Embryonic facial prominence (tissue), 1 donor: ENCODE data around the gene CYFIP1.

ENCODE experiments used
- DNase-seq: peaks from one replicate; pipeline ENCODE4 v3.0.0-alpha.2; 2016; ENCODE audit errors: extremely low spot score

CYFIP1 gene

DNA sequence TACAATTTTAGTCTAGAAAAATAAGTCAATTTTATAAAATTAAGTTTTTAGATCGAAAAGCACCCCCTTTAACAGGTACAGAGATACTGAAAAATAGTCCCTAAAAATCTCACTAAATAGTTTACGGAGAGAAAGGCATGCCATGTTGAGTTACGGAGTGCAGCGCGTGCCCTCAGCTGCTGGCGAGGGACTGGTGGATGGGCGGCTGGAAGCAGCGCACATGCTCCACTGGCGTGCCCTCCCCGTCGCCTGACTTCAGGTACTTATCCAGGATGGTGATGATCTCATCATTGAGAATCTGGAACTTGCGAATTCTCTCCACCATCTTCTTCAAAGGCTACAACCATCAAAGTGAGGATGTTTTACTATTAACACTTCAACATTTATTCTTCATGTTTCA is 110.3 kb downstream of the CYFIP1 start:
- DNase-seq, result no peak

DNA sequence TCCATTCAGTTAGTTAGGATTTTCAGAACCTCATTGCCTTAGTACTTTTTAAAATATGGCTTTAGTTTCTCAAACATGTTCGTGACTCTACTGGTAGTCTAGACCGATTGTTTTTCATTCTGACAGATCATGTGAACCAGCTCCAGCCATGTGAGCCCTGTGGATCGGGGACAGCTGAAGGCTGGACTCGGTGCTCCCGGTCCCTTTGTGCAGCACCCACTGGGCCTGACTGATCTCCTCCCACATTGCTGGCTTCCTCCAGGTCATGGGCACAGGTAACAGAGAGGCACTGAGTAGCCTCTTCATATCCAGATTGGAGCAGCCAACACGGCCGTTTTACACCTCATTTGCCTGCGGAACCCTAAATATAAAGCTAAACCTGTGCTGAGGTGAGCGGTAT is 111.2 kb downstream of the CYFIP1 start:
- DNase-seq, result no peak

DNA sequence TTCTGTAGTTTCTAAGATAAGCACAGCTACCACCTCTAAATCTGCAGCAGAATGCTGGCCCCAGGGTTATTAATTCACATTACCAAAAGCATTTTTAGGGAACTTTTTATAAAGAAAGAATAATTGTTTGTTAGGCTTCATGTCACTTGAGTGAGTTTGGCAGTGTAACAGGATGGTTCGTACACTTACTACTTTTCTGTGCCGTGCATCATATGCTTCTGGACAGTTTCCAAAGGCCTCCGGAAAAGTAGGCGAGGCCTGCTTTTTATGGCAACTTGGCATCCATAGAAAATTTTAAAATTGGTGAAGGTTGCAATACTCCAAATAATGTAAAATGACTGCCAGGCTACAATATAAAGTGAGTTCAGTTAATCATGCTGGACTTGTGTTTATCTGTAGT is 111.7 kb downstream of the CYFIP1 start:
- DNase-seq, result no peak

DNA sequence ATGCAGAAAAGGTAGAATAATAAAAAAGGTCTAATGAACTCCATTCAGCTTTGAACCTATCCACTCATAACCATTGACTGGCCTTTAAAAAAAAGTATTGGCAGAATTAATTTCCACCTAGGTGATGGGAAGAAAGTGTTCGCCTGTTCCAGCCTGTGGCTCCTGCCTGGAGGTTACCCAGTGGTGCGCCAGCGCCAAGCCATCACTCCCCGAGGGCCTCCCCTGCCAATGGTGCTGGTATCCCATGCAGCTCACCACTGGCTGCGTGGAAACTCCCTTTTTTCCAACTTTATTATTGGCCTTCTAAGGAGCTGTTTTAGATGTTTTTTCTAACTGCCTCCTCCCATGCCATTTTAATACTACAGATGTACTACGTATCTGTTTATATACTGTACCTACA is 112.3 kb downstream of the CYFIP1 start:
- no peak for DNase-seq

DNA sequence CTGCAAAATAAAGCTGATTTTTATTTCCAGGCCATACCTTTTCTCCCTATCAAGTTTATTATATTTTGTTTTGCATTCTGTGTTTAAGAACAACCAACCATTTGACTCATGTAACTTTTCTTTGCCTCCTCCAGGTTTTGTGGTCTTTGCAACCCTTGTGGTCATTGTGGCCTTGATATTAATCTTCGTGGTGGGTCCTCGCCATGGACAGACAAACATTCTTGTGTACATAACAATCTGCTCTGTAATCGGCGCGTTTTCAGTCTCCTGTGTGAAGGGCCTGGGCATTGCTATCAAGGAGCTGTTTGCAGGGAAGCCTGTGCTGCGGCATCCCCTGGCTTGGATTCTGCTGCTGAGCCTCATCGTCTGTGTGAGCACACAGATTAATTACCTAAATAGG is 114.1 kb downstream of the CYFIP1 start:
- no peak for DNase-seq

DNA sequence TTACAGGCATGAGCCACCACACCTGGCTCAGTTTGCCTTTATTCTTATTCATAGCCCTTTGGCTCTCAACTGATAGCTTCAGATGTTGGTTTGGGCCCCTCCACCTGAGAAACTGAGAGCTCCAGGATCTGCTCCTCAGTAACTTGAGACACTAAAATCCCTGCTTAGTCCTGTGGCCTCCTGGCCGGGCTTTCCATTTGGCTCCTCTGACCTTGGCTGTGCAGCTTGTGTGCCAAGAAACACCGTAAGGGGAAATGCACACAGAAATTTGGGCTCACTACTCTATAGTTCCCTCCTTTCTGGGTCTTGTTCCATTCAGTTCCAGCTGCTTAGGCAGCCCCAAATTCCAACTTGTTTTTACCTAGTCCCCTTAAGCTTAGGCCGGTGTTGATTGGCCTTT is 116.8 kb downstream of the CYFIP1 start:
- DNase-seq, result no peak

DNA sequence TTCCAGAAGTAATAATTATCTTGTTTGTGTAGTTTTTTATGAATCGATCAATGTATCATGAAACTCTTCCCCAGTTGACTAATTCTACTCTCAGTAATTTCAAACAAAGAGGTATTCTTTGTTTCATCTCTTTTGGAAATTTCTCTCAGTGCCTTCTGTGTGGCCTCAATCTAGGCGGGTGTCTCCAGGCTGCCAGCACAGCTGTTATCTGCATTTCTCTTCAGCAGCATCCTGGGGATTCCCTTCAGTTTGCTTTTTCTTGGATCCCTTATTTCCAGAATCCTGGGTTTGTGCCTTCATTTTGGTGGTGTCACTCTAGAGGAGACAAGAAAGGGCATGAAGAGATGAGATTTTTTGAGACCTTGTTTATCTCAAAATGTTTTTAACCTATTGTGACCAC is 119.0 kb downstream of the CYFIP1 start:
- DNase-seq, result no peak

DNA sequence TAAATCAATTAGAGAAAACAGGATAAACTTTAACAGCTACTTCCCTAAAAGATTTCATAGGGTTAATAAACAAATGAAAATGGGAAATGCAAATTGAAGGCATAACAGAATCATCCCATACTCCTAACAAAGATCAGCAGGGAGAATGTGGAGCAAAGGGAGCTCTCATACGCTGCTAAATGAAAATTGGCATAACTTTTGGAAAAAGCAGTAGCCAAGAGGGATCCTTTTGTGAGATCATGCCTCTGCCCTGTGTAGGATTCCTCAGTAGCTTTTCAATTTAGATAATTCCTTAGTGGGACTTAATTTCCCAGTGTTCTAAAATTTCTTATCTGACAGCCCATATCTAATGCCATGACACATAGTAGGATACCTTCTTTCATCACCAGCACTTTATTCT is 123.5 kb downstream of the CYFIP1 start:
- no peak for DNase-seq

DNA sequence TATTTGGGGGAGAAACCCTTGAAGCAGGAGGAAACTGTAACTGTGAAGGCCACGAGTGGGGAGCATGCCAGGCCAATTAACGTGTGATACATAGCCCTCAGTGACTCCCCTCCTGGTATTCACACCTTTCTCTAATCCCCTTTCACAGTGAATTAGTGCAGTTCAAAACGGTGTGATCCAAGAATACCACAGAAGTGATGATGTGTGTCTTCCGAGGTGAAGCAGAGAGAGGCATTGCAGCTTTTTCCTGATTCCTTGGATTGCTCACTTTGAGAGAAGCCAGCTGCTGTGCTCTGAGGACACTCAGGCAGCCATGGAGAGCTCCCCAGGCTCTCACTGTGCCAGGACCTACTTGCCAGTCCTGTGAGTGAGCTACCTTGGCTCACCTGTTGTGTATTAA is 124.4 kb downstream of the CYFIP1 start:
- no peak for DNase-seq

DNA sequence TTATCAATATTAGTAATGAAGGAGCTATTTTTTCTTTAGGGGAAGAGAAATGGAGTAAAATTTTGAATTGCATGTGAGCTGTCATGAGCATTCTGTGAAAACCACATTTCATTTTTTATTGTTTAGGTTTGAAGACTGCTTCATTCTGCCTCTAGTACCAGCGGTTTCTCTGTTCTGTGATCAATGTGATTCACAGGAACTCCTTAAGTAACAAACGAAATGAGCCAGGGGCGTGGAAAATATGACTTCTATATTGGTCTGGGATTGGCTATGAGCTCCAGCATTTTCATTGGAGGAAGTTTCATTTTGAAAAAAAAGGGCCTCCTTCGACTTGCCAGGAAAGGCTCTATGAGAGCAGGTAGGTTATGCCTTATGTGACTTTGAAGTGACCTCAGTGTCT is 128.7 kb downstream of the CYFIP1 start:
- DNase-seq, result no peak

DNA sequence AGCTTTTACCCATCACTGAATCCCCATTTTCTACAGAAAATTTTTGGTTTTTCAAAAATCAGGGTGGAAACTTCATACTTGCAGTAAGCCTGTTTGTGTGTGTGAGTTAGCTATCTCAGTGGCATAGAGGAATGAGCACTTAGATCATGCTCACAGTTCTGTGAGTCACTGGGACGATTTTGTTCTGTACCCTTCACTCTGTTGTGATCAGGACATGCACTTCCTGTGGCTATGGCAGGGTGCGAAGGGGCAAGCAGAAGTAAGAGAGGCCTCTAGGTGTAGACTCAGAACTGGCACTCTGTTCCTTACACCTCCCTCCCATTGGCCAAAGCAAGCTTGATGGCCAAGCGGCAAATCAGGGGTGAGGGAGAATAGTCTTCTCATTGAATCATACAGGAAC is 130.1 kb downstream of the CYFIP1 start:
- DNase-seq, result no peak

DNA sequence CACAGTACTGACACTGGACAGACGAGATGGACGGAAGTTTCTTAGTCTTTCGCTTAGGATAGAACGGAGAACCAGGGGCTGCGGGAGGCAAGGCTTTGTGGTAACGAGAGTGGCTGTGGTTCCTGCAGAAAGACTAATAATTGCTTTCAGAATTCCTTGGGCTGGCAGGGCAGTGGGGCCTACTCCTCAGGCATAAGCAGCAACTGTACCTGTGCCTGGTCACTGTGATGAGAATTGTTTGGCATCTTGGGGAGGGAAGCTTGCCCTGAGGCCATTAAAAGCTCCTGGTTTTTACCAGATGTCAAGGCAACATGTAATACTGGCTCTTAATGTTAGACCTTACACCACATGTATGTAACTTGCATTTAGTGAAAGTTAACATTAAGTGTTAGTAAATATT is 134.1 kb downstream of the CYFIP1 start:
- DNase-seq, result no peak

DNA sequence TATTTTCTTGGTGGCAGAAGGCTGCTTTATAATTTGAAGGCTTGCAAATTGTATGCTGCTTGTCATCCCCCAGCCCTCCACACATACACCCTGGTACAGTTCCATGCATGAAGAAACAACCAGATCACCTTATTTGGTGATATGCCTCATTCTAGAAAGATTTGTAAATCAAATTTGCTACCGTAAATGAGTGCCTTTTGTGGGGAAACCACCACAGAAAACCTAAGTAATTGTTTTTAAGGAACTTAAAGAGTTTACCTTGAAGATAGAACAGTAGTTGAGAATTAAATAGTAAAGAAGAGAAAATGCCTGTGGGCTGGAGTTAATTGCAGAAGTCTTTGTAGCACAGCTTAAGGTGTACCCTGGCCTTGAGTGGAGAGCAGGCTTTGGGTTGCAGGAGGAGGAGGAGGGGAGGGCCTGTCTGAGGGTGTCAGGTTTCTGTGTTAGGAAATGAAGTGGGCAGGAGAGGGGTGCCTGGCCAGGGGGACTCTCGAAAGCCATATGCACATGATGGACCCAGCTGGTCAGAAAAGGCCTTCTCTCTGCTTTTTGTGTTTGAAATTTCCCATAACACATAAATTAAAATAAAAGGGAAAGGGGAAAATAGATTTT is 134.8 kb downstream of the CYFIP1 start:
- DNase-seq, result no peak

DNA sequence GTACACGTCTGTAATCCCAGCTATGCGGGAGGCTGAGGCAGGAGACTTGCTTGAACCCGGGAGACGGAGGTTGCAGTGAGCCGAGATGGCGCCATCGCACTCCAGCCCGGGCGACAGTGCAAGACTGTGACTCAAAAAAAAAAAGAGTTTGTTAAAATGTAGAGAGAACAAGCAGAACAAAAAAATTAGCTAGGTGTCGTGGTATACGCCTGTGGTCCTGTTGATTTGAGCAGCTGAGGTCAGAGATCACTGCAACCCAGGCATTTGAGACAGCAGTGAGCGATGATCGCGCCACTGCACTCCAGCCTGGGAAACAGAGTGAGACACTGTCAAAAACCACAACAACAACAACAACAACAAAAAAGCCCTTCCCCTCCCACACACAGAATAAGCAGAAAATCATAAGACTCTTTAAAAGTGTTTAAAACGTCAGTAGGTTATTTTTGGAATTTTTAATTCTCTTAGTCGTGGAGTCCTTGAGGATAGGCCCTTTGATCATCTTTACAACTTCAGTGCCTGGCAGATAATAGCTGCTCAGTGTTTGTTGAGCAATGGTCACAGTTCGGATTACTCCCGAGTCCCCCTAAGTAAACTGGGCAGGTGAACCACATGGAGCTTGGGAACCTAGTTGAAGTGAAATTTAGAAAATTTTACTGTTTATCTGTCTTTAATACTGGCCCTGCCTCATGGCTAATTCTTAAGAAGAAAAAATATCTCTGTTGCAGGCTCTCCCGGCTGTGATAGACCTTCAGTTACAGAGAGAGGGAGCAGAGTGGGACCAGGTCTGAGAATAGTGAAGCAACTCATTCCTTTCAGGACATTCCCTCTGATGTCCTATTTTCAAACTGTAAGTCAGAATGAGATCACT is 135.5 kb downstream of the CYFIP1 start:
- DNase-seq, result no peak

DNA sequence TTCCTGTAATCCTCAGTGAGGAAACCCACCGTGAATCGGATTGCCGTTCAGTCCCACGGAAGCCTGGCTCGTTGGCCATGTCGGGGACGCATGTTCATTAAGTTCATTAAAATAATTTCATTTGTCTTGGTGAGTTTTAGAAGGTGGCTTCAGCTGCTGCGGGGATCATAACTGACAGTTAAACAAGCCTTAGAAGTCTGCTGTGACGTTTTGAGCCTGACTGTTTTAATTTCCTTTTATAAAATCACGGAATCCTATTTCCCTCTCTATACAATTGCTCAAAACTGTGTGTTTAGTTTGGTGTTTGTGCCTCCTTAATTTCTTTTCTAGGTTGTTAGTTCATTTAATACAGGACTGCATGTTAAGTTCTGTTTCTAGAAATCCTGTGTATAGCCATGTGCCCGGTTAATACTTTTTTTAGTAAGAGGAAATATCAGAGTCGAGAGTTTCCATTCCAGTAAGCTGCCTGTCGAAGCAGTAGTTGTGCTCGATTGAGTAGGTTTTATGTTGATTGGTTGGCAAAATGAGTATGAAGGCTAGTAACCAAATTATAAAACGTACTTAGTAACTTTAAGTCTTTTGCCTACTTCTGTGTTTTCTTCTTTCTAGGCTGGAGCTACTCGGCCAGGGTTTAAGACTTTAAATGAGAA is 141.0 kb downstream of the CYFIP1 start:
- DNase-seq, result no peak

DNA sequence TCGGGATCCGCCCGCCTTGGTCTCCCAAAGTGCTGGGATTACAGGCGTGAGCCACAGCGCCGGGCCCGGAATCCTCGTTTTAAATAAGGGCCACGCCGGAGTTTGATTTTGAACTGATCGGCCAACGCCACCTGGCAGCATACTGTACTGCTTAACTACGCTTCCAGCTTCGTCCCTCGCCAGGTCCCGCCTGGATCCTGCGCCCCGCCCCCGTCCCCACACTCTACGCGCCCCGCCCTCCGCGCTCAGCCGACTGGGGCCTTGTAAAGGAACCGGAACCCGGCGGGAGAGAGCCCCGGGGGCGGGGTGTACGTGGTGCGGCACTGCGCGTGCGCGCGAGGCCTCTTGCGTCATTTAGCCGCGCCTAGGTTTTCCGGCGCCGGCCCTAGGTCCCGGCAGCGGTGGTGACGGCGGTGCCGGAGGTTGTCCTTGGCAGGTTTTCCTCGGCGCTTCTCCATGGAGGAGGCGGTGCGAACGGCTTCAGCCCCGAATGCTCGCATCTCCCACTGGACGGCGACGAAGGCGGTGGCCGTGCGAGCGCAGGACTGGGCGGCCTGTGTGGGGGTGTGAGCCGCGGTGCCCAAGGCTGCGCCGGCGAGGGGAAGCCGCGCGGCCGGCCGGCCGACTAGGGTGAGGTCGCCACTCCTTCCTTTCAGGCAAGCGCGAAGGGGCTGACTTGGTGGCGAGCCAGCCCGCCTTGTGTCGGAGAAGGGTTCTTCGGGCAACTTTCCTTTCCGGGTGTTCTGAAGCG is 141.7 kb downstream of the CYFIP1 start, which contains the start of gene NIPA2:
TSS of gene NIPA2 (plus strand) at position 375 of the 751 bp plus-strand sequence. CDS start 13,066 bp downstream, outside the sequence.
- DNase-seq, result peak; percentile 95

DNA sequence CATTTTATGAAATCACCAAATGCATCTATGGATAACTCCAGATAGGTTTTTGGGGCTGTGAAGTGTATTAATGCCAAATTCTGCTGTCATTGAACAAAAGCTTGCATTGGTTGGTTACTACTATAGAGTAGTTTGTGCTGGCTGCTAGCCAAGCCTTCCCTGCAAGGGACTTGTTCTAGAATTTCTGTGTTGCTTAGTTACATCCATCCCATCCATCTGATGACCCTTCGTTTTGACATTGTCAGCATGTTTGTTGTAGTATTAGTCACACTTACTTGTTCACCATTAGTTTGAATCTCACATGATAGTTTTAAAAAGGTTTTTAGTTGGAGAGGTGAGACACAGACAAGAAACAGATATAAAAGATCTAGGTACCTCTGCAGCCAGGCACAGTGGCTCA is 148.7 kb downstream of the CYFIP1 start:
- no peak for DNase-seq

DNA sequence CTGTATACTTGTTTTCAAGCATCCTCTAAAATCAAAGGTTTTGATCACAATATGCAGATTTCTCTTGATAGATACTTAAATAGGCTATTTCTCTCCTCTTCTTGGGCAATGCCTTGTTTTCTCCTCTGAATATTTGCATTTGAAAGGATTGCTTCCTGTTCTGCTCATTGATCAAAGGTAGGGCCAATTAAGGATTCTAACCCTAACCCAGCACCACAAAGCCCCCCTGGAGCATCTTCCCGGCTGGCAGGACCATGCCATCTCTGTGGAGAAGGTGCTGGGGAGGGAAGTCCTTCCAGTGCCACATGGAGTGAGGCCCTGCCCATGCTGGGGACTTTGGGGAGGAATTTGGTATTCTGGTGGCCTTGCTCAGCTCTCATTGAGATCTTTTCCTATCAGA is 153.0 kb downstream of the CYFIP1 start:
- DNase-seq, result no peak

DNA sequence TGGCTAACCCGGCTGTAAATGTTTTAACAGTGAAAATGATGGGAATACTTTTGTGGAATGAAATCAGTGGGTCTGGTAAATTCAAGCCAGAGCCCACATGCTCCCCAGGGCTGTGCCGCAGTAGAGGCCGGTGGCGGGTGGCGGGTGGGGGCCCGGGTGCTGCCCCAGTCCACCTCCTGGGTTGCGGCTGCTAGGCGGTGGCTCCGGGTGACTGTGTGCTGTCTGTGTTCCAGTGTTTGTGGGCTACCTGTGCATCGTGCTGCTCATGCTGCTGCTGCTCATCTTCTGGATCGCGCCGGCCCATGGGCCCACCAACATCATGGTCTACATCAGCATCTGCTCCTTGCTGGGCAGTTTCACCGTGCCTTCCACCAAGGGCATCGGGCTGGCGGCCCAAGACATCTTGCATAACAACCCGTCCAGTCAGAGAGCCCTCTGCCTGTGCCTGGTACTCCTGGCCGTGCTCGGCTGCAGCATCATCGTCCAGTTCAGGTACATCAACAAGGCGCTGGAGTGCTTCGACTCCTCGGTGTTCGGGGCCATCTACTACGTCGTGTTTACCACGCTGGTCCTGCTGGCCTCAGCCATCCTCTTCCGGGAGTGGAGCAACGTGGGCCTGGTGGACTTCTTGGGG is 156.6 kb downstream of the CYFIP1 start:
- DNase-seq, result no peak

DNA sequence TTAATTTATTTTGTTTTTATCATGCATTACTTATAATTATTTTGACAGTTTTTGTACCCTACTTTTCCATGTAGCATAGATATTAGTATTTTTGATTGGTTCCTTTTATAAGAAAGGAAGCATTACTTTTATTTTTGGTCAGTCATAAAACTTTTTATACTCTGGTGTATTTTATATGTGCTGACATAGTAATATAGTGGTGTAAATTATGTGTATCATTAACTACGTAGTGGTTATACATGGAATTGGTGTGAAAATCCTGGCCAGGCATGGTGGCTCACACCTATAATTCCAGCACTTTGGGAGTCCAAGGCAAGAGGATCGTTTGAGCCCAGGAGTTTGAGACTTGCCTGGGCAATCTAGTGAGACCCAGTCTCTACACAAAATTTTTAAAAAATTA is 160.5 kb downstream of the CYFIP1 start:
- no peak for DNase-seq
